GM18498 (cell line): ENCODE measurements around the gene CACNA1C.

ENCODE experiments used
- ATAC-seq: cut with Tn5 transposase; IDR thresholded peaks from one replicate; pipeline ENCODE4 v1.9.1; 2021; ENCODE audit warnings: mild to moderate bottlenecking, moderate library complexity; ENCODE audit not compliant: unreplicated experiment

Gene CACNA1C

DNA sequence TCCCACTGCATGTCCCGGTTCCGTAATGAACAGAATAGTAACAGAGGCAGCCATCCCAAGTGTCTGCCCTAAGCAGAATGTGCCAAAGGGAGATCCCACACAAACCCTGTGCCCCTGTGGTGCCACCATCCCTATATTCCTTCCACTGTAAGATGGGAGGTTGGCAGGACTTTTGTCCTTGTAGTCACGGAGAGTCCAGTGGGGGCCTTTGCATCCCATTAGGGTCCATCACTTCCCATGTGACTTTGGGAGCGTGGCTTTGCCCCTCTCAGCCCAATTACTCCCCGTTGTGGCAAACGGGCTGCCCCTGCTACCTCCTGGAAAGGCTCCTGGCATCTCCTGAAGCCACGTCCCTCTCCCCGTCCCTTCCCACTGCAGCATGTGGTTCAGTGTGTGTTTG is 552.5 kb downstream of the CACNA1C start:
- ATAC-seq: no peak

DNA sequence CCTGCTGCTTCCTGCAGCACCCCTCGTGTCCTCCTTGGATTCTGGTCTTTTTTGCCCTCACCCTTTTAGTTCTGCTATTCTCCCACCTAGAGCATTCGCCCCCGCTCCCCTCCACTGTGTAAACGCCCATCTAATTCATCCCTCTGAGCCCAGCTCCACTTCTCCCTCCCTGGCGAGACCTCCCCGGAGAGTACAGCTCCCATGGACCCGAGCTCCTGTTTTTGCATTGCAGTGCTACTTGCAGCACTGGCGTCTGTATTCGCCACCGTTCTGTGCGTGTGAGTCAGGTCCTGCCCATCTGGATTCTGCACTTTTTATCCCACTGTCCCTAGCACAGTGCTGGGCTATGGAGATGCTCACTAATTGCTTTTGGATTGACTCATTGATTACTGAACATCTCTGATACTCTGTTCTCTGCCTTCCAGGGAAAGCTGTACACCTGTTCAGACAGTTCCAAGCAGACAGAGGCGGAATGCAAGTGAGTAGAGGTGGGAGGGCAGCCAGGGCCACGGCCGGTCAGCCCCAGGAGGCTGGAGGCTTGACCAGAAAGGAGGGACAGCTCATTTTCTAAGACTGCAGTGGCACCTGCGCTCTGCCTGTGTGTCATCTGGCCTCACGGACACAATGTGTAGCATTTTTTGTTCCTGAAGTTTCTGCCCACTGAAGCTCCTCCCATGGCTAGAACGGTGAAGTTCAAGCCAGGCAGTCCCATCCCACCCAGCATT is 553.6 kb downstream of the CACNA1C start:
- ATAC-seq: no peak

DNA sequence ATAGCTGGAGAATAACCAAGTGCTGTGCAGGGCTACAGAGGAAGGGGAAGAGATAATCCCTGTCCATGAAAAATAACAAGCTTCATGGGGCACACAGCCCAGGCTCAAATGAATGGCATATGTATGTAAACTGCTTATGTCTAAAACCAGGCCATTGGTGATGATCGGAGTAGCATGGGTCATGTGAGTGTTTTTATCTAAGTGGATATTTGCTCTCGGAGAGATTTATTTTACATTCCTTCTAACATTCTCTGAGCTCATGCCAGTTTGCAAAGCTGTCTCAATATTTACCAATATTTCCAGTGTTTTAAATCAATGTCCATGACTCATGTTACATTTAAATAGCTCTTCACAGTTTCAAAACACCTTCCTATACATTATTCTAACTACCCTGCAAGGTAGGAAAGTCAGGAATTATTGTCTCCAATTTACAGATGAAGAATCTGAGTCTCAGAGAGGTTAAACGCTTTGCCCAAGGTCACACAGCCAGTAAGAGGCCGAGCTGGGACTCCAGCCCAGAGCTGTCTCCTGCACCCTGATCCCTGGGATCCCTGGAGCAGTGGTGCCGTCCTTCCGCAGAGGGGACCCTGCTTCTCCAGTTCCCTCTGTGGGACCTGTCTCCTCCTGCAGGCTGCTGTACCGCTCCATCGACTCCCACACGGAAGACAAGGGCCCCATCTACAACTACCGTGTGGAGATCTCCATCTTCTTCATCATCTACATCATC is 555.3 kb downstream of the CACNA1C start:
- no peak for ATAC-seq

DNA sequence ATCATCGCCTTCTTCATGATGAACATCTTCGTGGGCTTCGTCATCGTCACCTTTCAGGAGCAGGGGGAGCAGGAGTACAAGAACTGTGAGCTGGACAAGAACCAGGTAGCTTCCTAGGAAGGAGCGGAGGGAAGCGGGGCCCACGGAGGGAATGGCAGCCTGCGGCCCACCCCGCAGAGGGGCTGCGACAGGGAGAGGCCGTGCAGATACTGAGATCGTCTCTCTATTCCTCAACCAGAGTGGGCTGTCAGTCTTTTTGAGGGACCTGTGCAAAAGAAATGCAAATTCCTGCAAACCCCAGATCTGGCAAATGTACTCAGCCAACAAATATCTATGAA is 555.8 kb downstream of the CACNA1C start:
- ATAC-seq: no peak

DNA sequence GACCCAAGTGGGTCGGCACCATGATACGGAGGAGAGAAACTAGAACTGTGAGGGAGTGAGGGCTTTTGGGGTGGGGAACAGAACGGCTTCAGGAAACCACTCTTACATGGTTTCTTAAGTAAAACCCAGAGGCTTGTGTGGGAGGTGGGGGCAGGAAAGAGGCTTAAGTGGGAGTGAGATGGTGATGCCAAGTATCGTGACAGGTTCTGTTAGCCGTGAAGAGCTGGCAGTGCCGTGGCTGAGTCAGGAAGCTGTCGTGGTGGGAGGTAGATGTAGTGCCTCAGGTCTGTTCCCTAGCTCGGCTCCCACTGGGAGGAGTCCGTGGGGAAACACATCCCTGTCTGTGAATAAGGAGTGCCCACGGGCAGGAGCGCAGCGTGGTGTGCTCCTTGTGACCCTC is 556.2 kb downstream of the CACNA1C start:
- ATAC-seq: no peak

GRCh38 chr12:2610358-2610757 is 557.6 kb downstream of the CACNA1C start:
- ATAC-seq: no peak

DNA sequence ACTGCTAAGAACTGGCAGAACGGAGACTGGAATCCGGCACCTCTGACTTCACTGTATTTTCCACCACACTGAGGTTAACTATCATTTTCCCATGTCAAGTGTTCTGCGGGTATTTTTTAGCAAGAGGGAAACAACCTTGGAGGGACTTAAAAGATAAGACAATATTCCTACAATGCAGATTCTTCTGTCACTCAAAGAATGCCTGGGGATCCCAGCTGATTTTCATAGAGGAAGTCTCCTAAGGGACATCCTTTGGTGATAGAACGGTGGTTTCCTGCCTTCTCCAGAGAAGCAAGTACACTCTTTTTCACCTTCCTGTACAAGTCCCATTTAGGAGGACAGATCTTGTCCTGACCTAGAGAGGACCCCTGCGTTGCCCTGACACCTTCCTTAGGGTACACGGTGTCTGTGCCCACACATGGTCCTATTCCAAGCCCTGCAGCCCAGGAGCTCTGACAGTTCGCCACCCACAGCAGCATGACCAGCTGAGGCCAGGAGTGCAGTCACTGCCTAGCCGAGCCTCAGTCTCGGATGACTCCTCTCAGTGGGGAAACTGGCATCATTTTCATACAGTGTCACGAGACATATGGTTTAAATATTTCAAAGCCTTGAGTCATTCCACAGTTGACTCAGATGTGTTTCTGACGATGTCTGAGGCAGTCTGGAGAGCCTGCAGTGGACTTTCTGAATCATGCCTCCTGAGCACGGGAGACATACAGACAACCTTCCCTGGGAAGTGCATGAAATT is 560.7 kb downstream of the CACNA1C start:
- no peak for ATAC-seq

DNA sequence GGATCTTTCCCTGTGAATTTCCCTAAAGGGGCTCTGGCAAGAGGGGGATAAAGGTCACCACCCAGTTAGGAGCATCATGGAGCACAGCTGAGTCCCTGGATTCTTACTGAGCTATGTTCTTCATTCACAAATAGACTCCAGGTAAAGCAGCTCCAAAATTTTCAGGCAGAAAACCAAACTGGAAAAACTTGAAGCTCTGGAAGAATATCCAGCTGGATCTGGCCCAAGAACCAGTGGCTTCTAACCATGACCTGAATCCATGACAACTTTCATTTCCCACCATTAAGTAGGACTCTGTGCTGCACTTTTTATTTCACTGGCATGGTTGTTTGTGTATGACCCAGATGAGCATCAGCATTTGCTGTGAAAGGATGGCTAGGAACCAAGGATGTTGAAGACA is 561.6 kb downstream of the CACNA1C start:
- no peak for ATAC-seq

- no peak for ATAC-seq
Observed at GRCh38 chr12:2615665-2616402, 563.0 kb downstream of the CACNA1C start.

GRCh38 chr12:2616763-2617162 is 564.0 kb downstream of the CACNA1C start:
- ATAC-seq: no peak

GRCh38 chr12:2617365-2617764 is 564.6 kb downstream of the CACNA1C start:
- ATAC-seq: no peak

DNA sequence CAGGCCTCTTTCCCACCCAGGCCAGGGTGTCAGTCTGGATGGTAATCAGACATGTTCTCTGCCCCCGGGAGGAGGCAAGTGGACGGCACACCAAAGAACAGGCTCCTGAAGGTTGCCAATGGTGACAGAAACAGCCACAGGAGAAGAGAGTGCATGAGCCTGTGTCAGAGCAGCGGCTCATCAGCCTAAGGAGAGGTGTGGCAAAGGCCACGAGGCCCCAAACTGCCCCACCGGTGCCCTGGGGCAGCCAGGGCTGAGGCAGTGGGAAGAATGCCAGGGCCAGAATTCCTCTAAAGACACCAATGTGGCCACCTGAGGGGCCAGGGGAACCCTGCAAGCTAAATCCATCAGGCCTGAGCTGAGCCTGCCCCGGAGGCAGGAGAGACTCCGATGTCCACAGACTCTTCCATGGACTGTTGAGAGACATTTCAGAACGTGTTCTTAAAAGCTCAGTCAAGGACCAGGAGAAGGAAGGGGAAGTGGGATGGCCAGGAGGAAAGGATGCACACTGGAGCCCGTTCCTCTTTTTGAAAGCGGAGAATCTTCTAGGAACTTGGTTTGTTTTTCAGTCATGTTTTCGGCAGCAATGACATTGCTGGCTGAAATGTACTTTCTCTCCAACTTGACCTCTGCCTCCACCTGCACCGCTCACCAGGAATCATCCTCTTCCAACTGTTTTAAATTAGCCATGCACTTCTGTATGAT is 565.7 kb downstream of the CACNA1C start:
- no peak for ATAC-seq

DNA sequence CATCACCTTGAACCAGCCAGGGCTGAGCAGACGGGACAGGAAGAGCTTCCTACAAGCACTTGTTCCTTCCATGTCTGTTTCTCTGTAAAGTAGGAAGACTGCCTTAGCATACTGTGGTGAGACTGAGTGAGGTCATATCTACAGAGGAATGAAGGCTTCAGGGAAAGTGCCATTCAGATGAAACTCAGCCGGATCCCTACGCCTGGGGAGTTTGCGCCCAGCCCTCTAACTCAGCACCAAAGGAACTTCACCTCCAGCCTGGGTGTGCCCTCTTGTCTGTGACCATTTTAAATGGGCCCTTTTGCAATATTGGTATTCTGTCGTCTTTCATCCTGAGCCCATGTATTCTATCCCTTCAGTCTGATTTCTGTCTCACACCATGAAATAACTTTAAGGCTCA is 566.3 kb downstream of the CACNA1C start:
- ATAC-seq: no peak

DNA sequence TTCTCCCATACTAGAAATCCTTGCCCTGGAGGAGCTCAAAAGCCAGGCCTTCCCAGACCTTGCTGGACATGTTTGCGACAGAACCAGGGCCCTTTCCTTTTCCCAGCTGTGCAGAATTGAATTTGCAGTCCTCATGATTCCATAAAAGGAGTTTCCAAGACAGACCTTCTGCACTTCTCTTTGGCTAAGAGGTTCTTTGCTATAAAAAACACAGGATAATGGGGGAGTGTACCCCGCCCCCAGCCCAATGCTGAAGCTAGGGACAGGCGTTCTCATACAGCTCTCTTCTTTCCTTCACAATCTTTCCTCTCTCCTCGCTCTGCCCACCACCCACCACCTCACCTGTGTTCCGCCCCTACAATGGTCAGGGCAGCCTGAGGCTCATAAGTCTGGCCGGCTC is 569.7 kb downstream of the CACNA1C start:
- no peak for ATAC-seq

GRCh38 chr12:2623472-2623871 is 570.7 kb downstream of the CACNA1C start:
- ATAC-seq: no peak

DNA sequence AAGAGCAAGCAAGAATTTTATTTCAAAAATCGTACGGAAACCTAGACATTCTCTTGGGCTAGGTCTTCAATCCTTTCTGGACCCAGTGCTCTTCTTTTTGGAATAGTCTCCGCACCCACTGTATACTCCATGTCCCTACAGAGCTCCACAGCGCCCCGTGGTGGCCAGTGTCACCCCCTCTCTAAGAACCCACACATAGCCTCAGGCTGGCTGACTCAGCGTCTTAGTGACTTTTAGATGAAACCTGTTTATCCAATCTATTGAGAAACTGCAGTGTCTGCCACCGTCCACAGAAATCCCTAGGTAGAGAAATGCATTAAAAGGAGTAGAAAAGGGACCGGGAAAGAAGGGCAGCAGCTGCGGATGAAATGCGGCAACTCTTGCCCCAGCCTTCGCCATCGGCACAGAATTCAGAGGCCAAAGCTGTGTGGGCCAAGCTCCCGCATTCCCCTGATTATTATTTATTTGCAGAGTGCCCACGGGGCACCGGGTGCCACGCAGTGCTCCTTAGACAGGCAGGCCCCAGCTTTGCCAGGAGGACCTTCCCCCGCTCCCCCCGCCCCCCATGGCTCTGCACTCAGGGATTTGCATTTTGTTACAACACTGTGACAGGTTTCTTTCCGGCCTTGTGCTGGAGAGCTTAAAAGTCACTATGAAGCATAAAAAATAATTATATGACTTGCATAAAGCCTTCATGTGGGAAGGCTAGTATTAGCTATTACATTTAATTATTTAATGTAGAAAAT is 571.9 kb downstream of the CACNA1C start:
- ATAC-seq: no peak

DNA sequence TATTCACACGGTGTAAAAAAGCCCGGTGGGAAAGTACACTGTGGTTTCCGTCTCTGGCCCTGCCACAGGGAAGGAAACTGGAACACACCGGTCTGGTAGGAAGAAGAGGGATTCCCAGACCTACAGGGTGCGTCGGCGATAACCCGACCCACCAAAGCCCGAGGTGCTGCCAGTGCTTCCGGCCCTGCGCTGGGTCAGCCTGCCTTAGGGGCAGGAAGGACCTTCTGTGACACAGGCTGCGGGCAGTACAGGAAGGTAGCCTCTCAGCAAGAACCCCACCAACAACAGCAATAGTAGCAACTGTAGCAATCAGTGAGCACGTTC is 572.5 kb downstream of the CACNA1C start:
- no peak for ATAC-seq

- no peak for ATAC-seq
Observed at GRCh38 chr12:2627076-2627834, 574.5 kb downstream of the CACNA1C start.

DNA sequence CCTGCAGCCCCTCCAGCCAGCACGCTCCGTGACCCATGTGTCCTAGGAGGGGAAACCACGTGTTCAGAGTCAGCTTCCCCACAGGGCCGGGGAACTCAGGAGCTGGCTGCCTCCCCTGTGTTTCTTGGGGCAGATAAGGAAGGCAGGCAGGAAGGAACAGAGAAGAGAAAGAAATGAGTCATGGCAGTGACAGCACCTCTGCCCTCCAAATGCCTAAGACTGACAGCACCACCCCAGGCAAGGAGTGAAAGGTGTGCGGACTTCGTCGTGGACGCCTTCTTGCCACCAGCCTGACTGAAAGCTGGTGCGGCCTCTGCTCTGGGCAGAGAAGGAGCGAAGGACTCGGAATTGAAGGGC is 575.0 kb downstream of the CACNA1C start:
- no peak for ATAC-seq

DNA sequence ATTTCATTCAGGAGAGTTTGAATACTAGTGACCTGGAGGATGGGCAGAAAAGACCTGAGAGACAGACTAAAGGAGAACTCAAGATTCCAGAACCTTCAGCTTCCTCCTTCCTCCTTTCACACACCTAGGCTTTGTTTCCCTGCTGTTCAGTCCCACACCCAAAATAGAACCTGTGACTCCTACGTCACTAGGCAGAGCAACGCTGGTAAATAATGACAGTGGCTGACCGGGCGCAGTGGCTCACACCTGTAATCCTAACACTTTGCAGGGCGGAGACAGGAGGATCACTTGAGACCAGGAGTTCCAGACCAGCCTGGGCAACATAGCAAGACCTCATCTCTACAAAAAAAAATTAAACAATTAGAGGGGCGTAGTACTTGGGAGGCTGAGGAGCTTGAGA is 575.6 kb downstream of the CACNA1C start:
- no peak for ATAC-seq
